Measurements from ENCODE around the gene HNRNPC.

HNRNPC gene

DNA sequence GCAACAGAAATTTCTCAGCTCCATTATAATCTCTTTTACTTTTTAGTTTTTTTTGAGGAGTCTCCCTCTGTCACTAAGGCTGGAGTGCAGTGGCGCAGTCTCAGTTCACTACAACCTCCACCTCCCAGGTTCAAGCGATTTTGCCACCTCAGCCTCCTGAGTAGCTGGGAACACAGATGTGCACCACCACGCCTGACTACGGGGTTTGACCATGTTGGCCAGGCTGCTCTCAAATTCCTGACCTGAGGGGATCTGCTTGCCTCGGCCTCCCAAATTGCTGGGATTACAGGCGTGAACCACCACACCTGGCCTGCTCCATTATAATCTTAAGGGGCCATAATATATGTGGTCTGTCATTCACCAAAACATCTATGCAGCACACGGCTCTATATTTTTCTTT lies 23.4 kb downstream of the HNRNPC start:
- TF ChIP-seq, protein P1, sequence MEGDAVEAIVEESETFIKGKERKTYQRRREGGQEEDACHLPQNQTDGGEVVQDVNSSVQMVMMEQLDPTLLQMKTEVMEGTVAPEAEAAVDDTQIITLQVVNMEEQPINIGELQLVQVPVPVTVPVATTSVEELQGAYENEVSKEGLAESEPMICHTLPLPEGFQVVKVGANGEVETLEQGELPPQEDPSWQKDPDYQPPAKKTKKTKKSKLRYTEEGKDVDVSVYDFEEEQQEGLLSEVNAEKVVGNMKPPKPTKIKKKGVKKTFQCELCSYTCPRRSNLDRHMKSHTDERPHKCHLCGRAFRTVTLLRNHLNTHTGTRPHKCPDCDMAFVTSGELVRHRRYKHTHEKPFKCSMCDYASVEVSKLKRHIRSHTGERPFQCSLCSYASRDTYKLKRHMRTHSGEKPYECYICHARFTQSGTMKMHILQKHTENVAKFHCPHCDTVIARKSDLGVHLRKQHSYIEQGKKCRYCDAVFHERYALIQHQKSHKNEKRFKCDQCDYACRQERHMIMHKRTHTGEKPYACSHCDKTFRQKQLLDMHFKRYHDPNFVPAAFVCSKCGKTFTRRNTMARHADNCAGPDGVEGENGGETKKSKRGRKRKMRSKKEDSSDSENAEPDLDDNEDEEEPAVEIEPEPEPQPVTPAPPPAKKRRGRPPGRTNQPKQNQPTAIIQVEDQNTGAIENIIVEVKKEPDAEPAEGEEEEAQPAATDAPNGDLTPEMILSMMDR (IDR thresholded peaks at IDR 0.05; ENCODE audit: insufficient read depth, low read length, poor library complexity, severe bottlenecking) = no peak
- Histone ChIP-seq H3K4me3 (replicated peaks; ENCODE audit: low read depth, low read length) (no peak overlapping the region), H3K27me3 (replicated peaks; ENCODE audit: control insufficient read depth, insufficient read depth, low read length) (no peaks in the 10 kb centered on the region), H3K36me3 (ENCODE audit: control insufficient read depth, insufficient read depth, low read length) (peaks cover 16% of the 10 kb centered on the region)
- DNase-seq (ENCODE audit: extremely low read depth, insufficient read length) = no peak

DNA sequence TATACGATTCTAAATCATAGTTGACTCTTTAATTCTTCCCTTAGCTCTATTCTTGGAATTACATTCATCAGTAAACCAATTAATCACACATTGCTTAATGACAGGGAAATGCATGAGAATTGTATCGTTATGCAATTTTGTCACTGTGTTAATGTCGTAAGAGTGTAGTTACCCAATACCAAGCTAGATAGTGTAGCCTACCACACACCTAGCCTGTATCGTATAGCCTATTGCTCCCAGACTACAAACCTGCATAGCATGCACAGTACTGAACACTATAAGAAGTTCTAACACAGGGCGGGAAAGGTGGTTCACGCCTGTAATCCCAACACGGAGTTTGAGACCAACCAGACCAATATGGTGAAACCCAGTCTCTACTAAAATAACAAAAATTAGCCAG lies 24.7 kb downstream of the HNRNPC start:
- TF ChIP-seq, protein P1 (IDR thresholded peaks at IDR 0.05; ENCODE audit: insufficient read depth, low read length, poor library complexity, severe bottlenecking) = no peak
- no peak for DNase-seq (ENCODE audit: extremely low read depth, insufficient read length)
- no peaks in the 10 kb centered on the region for H3K27me3 ChIP-seq (replicated peaks; ENCODE audit: control insufficient read depth, insufficient read depth, low read length)
- no peak overlapping the region for H3K4me3 ChIP-seq (replicated peaks; ENCODE audit: low read depth, low read length)
- peaks cover 15% of the 10 kb centered on the region for H3K36me3 ChIP-seq (ENCODE audit: control insufficient read depth, insufficient read depth, low read length)

DNA sequence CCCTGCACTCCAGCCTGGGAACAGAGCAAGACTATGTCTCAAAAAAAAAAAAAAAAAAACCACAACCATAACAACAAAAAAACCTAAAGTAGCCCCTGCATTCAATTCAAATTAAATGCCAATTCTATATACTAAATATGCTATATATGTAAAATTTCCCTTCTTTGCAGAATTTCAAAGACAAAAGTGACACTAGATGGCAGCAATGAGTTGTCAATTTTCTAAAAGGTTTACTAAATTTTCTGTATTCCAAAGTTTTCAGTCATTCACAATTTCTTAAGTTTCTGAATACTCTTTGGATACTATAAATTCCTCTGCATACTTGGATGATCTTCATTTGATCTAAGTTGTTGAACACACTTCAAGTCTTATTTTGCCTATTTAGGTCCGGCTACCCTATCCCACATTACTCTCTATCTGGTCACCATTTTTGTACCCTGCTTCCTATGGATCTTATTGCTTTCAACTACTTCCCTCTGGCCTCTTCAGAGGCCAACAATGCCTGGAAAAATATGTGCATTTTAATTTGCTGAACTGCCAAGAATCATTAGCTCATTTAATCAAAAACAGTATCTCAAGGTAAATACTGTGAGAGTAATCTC lies 27.9 kb downstream of the HNRNPC start:
- H3K27me3 ChIP-seq (replicated peaks; ENCODE audit: control insufficient read depth, insufficient read depth, low read length) = no peaks in the 10 kb centered on the region
- DNase-seq (ENCODE audit: extremely low read depth, insufficient read length) = no peak
- TF ChIP-seq, protein P1 (IDR thresholded peaks at IDR 0.05; ENCODE audit: insufficient read depth, low read length, poor library complexity, severe bottlenecking) = peak; percentile 17

DNA sequence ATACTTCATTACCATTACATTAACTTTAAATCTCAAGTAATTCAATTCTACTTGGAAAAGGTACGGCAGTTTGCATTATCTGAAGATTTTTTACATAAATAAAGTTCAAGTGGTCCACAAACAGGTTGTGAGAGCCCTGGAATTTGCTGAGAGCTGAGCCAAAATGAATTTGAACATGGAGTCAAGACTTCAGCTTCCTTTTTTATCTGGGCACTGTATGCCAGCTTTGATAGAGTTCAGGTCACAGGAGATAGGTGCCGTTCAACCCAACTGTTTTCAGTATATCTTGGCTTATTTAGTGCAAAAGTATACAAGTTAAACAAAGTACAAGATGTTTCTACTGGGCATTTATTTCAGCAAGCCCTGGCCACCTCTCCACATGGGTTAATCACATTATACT lies 28.8 kb downstream of the HNRNPC start:
- Histone ChIP-seq H3K36me3 (ENCODE audit: control insufficient read depth, insufficient read depth, low read length) (peaks cover 10% of the 10 kb centered on the region), H3K27me3 (replicated peaks; ENCODE audit: control insufficient read depth, insufficient read depth, low read length) (no peaks in the 10 kb centered on the region), H3K4me3 (replicated peaks; ENCODE audit: low read depth, low read length) (no peak overlapping the region)
- DNase-seq (ENCODE audit: extremely low read depth, insufficient read length) = no peak
- TF ChIP-seq, protein P1 (IDR thresholded peaks at IDR 0.05; ENCODE audit: insufficient read depth, low read length, poor library complexity, severe bottlenecking) = no peak

More for the DNA sequence above, 27.9 kb downstream of the HNRNPC start:
- H3K4me3 ChIP-seq (replicated peaks; ENCODE audit: low read depth, low read length) = no peak overlapping the region
- peaks cover 14% of the 10 kb centered on the region for H3K36me3 ChIP-seq (ENCODE audit: control insufficient read depth, insufficient read depth, low read length)

DNA sequence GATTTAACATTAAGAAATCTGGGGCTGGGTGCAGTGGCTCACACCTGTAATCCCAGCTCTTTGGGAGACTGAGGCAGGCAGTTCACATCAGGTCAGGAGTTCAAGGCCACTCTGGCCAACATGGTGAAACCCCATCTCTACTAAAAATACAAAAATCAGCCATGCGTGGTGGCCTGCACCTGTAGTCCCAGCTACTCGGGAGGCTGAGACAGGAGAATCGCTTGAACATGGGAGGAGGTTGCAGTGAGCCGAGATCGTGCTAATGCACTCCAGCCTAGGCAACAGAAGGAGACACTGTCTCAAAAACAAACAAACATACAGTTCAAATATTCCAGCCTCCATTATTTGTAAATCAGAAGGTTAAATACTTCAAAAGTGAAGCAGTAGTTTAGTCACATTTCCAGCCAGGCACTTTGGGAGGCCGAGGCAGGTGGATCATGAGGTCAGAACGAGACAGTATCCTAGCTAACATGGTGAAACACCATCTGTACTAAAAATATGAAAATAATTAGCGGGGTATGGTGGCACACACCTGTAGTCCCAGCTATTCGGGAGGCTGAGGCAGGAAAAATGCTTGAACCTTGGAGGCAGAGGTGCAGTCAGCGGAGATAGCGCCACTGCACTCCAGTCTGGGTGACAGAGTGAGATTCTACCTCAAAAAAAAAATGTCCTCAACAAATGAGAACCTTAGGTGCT lies 30.3 kb downstream of the HNRNPC start:
- H3K4me3 ChIP-seq (replicated peaks; ENCODE audit: low read depth, low read length) = no peak overlapping the region
- H3K36me3 ChIP-seq (ENCODE audit: control insufficient read depth, insufficient read depth, low read length) = peaks cover 8% of the 10 kb centered on the region
- TF ChIP-seq, protein P1 (IDR thresholded peaks at IDR 0.05; ENCODE audit: insufficient read depth, low read length, poor library complexity, severe bottlenecking) = no peak
- no peak for DNase-seq (ENCODE audit: extremely low read depth, insufficient read length)
- H3K27me3 ChIP-seq (replicated peaks; ENCODE audit: control insufficient read depth, insufficient read depth, low read length) = no peaks in the 10 kb centered on the region
